Prostate gland (tissue), 2 donors: Measurements from ENCODE around the gene WDR20. TPM values are rescaled to one million over a fixed set of nuclear protein-coding genes. Genes with fewer than 3 reads are reported as not detected.

Source experiments
- DNase-seq: peaks from one replicate; pipeline ENCODE4 v3.0.0-alpha.2; 2019; ENCODE audit warnings: low spot score
- H3K27ac ChIP-seq, 2 donors: fragments of 200-600 bp; sonication (generic); 2 replicates each; pipeline ENCODE4 v1.5.1; 2017 to 2019
- H3K27me3 ChIP-seq: fragments of 200-600 bp; sonication (generic); replicated peaks from 2 replicates; pipeline ENCODE4 v1.5.1; 2019; ENCODE audit not compliant: insufficient read depth
- H3K36me3 ChIP-seq, 2 donors: fragments of 200-600 bp; sonication (generic); 1 replicate in 1 of 2; 2 replicates in 1 of 2; pipeline versions ENCODE4 v1.5.1 to v1.8.1; 2017 to 2019
- H3K4me1 ChIP-seq: fragments of 200-600 bp; sonication (generic); replicated peaks from 2 replicates; pipeline ENCODE4 v1.5.1; 2019
- H3K4me3 ChIP-seq, 2 donors: fragments of 200-600 bp; sonication (generic); 2 replicates each; pipeline ENCODE4 v1.5.1; 2017 to 2019
- H3K9me3 ChIP-seq: fragments of 200-600 bp; sonication (generic); 2 replicates; pipeline ENCODE4 v1.5.1; 2017
- CTCF ChIP-seq, 4 experiments: fragments of 200-600 bp in 2 of 4; fragments of 450-650 bp in 2 of 4; sonication (generic) in 2 of 4; IDR thresholded peaks; 1 replicate in 3 of 4; 2 replicates in 1 of 4; pipeline ENCODE4 v1.5.1; 2016 to 2019; ENCODE audit warnings: antibody characterized with exemption in 4 of 4, mild to moderate bottlenecking in 2 of 4, moderate library complexity in 2 of 4
- POLR2A ChIP-seq: fragments of 450-650 bp; IDR thresholded peaks from one replicate; pipeline ENCODE4 v1.6.1; 2016; ENCODE audit warnings: antibody characterized with exemption, mild to moderate bottlenecking
- POLR2AphosphoS5 ChIP-seq: sonication (generic); formaldehyde crosslinking; IDR thresholded peaks from one replicate; pipeline ENCODE4 v1.6.1; 2017; ENCODE audit warnings: antibody characterized with exemption
- WGBS: methylation state at CpG from one replicate; pipeline ENCODE4 v1.1.5; 2018; 5-methylcytosine and 5-hydroxymethylcytosine counted together
- intact Hi-C: fragments of 100-400 bp; cut with DNase I; formaldehyde crosslinking; loops from one replicate; pipeline ENCODE4 v1.14.2; 2022
- total RNA-seq, 2 donors: library from RNA; depleted of rRNA; stranded (reverse); fragments of >200 nt; gene quantifications; one replicate each; pipeline ENCODE4 v1.1.0, GENCODE V29; 2016

Gene WDR20
- total RNA-seq, 2 donors from 2014 or later: 36.6 to 38.6 TPM

GRCh38 chr14:102230481-102231210 lies 90.9 kb downstream of the WDR20 start:
- Histone ChIP-seq H3K9me3 (no peaks in the 10 kb centered on the region), H3K36me3 (no peaks in the 10 kb centered on the region), H3K4me3 (no peak overlapping the region), H3K27me3 (no peaks in the 10 kb centered on the region), H3K27ac (no peak overlapping the region), H3K4me1 (no peaks in the 10 kb centered on the region)
- WGBS: 89% methylated on average over 22 of the region's 22 CpGs
- no peak for TF ChIP-seq POLR2AphosphoS5
- no peak for DNase-seq
- intact Hi-C loops: no loop called here

GRCh38 chr14:102231476-102232347 lies 92.0 kb downstream of the WDR20 start:
- no peak overlapping the region for H3K27ac ChIP-seq
- H3K4me3 ChIP-seq: no peak overlapping the region
- TF ChIP-seq CTCF (IDR thresholded peaks at IDR 0.05) (no peak), POLR2A (no peak), POLR2AphosphoS5 (no peak)
- WGBS: 89% methylated on average over 22 of the region's 22 CpGs
- H3K27me3 ChIP-seq: no peaks in the 10 kb centered on the region
- H3K36me3 ChIP-seq: no peaks in the 10 kb centered on the region
- intact Hi-C loops: no loop called here
- H3K9me3 ChIP-seq: no peaks in the 10 kb centered on the region
- no peak for DNase-seq
- H3K4me1 ChIP-seq: no peaks in the 10 kb centered on the region

- intact Hi-C loops: no loop called here
- H3K36me3 ChIP-seq: no peaks in the 10 kb centered on the region
- 94% methylated on average over 7 of the region's 9 CpGs for WGBS
Observed at GRCh38 chr14:102232348-102232625, 92.6 kb downstream of the WDR20 start.

GRCh38 chr14:102233081-102233480 lies 93.4 kb downstream of the WDR20 start:
- DNase-seq: no peak
- Histone ChIP-seq H3K4me3 (no peak overlapping the region), H3K4me1 (no peaks in the 10 kb centered on the region), H3K27me3 (no peaks in the 10 kb centered on the region), H3K9me3 (no peaks in the 10 kb centered on the region), H3K27ac (no peak overlapping the region), H3K36me3 (no peaks in the 10 kb centered on the region)
- intact Hi-C loops: no loop called here
- 82% methylated on average over 6 of the region's 6 CpGs for WGBS
- no peak for TF ChIP-seq POLR2AphosphoS5
- TF ChIP-seq CTCF (IDR thresholded peaks at IDR 0.05): no peak
- TF ChIP-seq POLR2A: no peak

More at GRCh38 chr14:102232348-102232625, 92.6 kb downstream of the WDR20 start:
- Histone ChIP-seq H3K4me1 (no peaks in the 10 kb centered on the region), H3K27me3 (no peaks in the 10 kb centered on the region), H3K4me3 (no peak overlapping the region), H3K9me3 (no peaks in the 10 kb centered on the region), H3K27ac (no peak overlapping the region)
- no peak for TF ChIP-seq POLR2A
- TF ChIP-seq POLR2AphosphoS5: no peak
- TF ChIP-seq CTCF (IDR thresholded peaks at IDR 0.05): no peak
- DNase-seq: no peak

- no peak for DNase-seq
- H3K36me3 ChIP-seq: no peaks in the 10 kb centered on the region
- intact Hi-C loops: loop anchor here (1.0 kb wide), 1 partner anchor 80 kb away; no protein-coding TSS in a partner anchor
- no peaks in the 10 kb centered on the region for H3K27me3 ChIP-seq
- no peaks in the 10 kb centered on the region for H3K4me1 ChIP-seq
- no peak overlapping the region for H3K27ac ChIP-seq
- no peaks in the 10 kb centered on the region for H3K9me3 ChIP-seq
- TF ChIP-seq CTCF (IDR thresholded peaks at IDR 0.05): no peak
- TF ChIP-seq POLR2AphosphoS5: no peak
- TF ChIP-seq POLR2A: no peak
- no peak overlapping the region for H3K4me3 ChIP-seq
- 67% methylated on average over 34 of the region's 34 CpGs for WGBS
Observed at GRCh38 chr14:102234331-102235264, 94.9 kb downstream of the WDR20 start.
